K562 (cell line): Measurements from ENCODE around the gene ZNF500. TPM values are rescaled to one million over a fixed set of nuclear protein-coding genes. Genes with fewer than 3 reads are reported as not detected.

Experiments used
- ATAC-seq: fragments of 200-7000 bp; cut with Tn5 transposase; 3 replicates; pipeline ENCODE4 v1.9.1; 2020; ENCODE audit warnings: moderate library complexity
- BruUV-seq: library from RNA; stranded (reverse); fragments of 400-500 nt; replicated peaks from 2 replicates; lab custom pipeline; 2021; lab: Mats Ljungman, UMichigan
- CTCF ChIA-PET: fragments of 300-600 bp; formaldehyde crosslinking; extraction: SDS; loops from one replicate; lab custom pipeline; 2021; ENCODE audit warnings: low intra/inter-chr PET ratio; lab: Yijun Ruan, JAX
- POLR2A ChIA-PET: fragments of 300-600, 350-650 bp; sonication (Branson Sonifier 250); formaldehyde crosslinking; extraction: SDS; loops from one replicate; lab custom pipeline; 2021; ENCODE audit warnings: antibody characterized with exemption, inconsistent platforms; lab: Yijun Ruan, JAX
- DNase-seq, 4 experiments: peaks; one replicate each; pipeline versions ENCODE4 v3.0.0 to v3.0.0-alpha.2; 2011 to 2018; ENCODE audit warnings: low spot score in 3 of 4, mixed read lengths in 3 of 4; ENCODE audit errors: extremely low read depth in 1 of 4
- FAIRE-seq: peaks from 2 replicates; lab custom pipeline; 2011; peaks lifted over from hg19 to GRCh38; lab: Jason Lieb, UNC
- H2AFZ ChIP-seq: 2 replicates; pipeline ENCODE4 v1.6.0; 2011; ENCODE audit warnings: low read depth, low read length, control low read depth, inconsistent platforms
- H3K27ac ChIP-seq: fragments of 200-600 bp; 3 replicates; pipeline ENCODE4 v1.8.0; 2011; ENCODE audit warnings: low read depth, mild to moderate bottlenecking, control low read depth, inconsistent platforms, low read length, moderate library complexity, mixed read lengths; ENCODE audit errors: extremely low read depth
- H3K27me3 ChIP-seq, 2 experiments: fragments of 300-600 bp in 1 of 2; 2 replicates in 1 of 2; 3 replicates in 1 of 2; pipeline versions ENCODE4 v1.6.0 to v1.8.0; 2011; ENCODE audit warnings: inconsistent platforms in 2 of 2, low read length in 2 of 2, mild to moderate bottlenecking in 1 of 2, mixed read lengths in 1 of 2, moderate library complexity in 1 of 2; ENCODE audit not compliant: control insufficient read depth in 2 of 2, insufficient read depth in 2 of 2
- H3K36me3 ChIP-seq: fragments of 300-600 bp; 3 replicates; pipeline ENCODE4 v1.8.0; 2011; ENCODE audit warnings: mild to moderate bottlenecking, low read length, inconsistent platforms; ENCODE audit not compliant: control insufficient read depth, insufficient read depth
- H3K4me1 ChIP-seq, 2 experiments: fragments of 200-600 bp in 1 of 2; replicated peaks in 1 of 2; 2 replicates in 1 of 2; 3 replicates in 1 of 2; pipeline versions ENCODE4 v1.5.1 to v1.8.0; 2011; ENCODE audit warnings: inconsistent platforms in 2 of 2, low read length in 2 of 2, mild to moderate bottlenecking in 1 of 2, mixed read lengths in 1 of 2, moderate library complexity in 1 of 2; ENCODE audit not compliant: control insufficient read depth in 2 of 2, insufficient read depth in 2 of 2
- H3K4me2 ChIP-seq: 2 replicates; pipeline ENCODE4 v1.6.1; 2011; ENCODE audit warnings: low read length, control low read depth, inconsistent platforms, mixed read lengths; ENCODE audit not compliant: insufficient read depth
- H3K4me3 ChIP-seq: fragments of 200-600 bp; sonication (generic), shearing (Covaris generic); 2 replicates; pipeline ENCODE4 v1.5.1; 2016; ENCODE audit warnings: control low read depth, inconsistent platforms
- H3K79me2 ChIP-seq: fragments of 200-600 bp; 3 replicates; pipeline ENCODE4 v1.8.0; 2011; ENCODE audit warnings: low read length, inconsistent platforms; ENCODE audit not compliant: control insufficient read depth, insufficient read depth
- H3K9ac ChIP-seq, 2 experiments: 2 replicates each; pipeline versions ENCODE4 v1.6.0 to v1.6.1; 2011; ENCODE audit warnings: low read depth in 2 of 2, low read length in 2 of 2, control low read depth in 1 of 2, inconsistent platforms in 1 of 2, mild to moderate bottlenecking in 1 of 2, mixed read lengths in 1 of 2; ENCODE audit not compliant: insufficient read depth in 1 of 2
- H3K9me1 ChIP-seq: one replicate; pipeline ENCODE4 v1.6.0; 2011; ENCODE audit warnings: inconsistent platforms, mild to moderate bottlenecking, low read length, moderate library complexity; ENCODE audit not compliant: control insufficient read depth, insufficient read depth
- H3K9me3 ChIP-seq: replicated peaks from 2 replicates; pipeline ENCODE4 v1.5.1; 2011; ENCODE audit warnings: low read depth, low read length, inconsistent platforms; ENCODE audit not compliant: control insufficient read depth, insufficient read depth
- H4K20me1 ChIP-seq: replicated peaks from 2 replicates; pipeline ENCODE4 v1.6.1; 2011; ENCODE audit warnings: low read length, inconsistent platforms, mixed read lengths; ENCODE audit not compliant: control insufficient read depth, insufficient read depth
- CBFB ChIP-seq: sonication (generic); formaldehyde crosslinking; IDR thresholded peaks from 2 replicates; pipeline ENCODE4 v1.4.0; 2020; ENCODE audit warnings: mild to moderate bottlenecking, missing genetic modification reagents
- CXXC5 ChIP-seq: fragments of 250-450 bp; sonication (Bioruptor Pico); IDR thresholded peaks from 2 replicates; pipeline ENCODE4 v1.8.0; 2022; ENCODE audit warnings: inconsistent platforms, mild to moderate bottlenecking, moderate library complexity
- FOXA1 ChIP-seq: fragments of 450-650 bp; IDR thresholded peaks from 2 replicates; pipeline ENCODE4 v1.6.1; 2016; ENCODE audit warnings: mild to moderate bottlenecking, borderline replicate concordance
- HMG20A ChIP-seq: fragments of 450-650 bp; formaldehyde crosslinking; conservative IDR thresholded peaks from 2 replicates; pipeline ENCODE4 v1.4.0; 2020; ENCODE audit warnings: mild to moderate bottlenecking, mixed read lengths
- HNRNPUL1 ChIP-seq: fragments of 200-400 bp; formaldehyde crosslinking; IDR thresholded peaks from 2 replicates; pipeline ENCODE4 v1.6.1; 2017; ENCODE audit warnings: low read length
- KDM1A ChIP-seq, 2 experiments: fragments of 450-650 bp; IDR thresholded peaks; 2 replicates each; pipeline ENCODE4 v1.6.1; 2016; ENCODE audit warnings: mild to moderate bottlenecking in 2 of 2
- MAFK ChIP-seq: IDR thresholded peaks from 2 replicates; pipeline ENCODE4 v1.6.1; 2011; ENCODE audit warnings: low read length, improper control_type of control experiment
- MCM2 ChIP-seq: fragments of 450-650 bp; IDR thresholded peaks from 2 replicates; pipeline ENCODE4 v1.6.1; 2017; ENCODE audit warnings: low read depth, mild to moderate bottlenecking
- OTX1 ChIP-seq: fragments of 450-650 bp; formaldehyde crosslinking; IDR thresholded peaks from 2 replicates; pipeline ENCODE4 v1.4.0; 2022; ENCODE audit warnings: mild to moderate bottlenecking
- PHF8 ChIP-seq: fragments of 200-600 bp; sonication (generic); IDR thresholded peaks from 2 replicates; pipeline ENCODE4 v1.6.1; 2012; ENCODE audit warnings: mixed run types, mild to moderate bottlenecking, inconsistent platforms, low read length, moderate library complexity, borderline replicate concordance
- PKNOX1 ChIP-seq: fragments of 450-650 bp; IDR thresholded peaks from 2 replicates; pipeline ENCODE4 v1.6.1; 2016
- RBM17 ChIP-seq: fragments of 200-400 bp; formaldehyde crosslinking; IDR thresholded peaks from 2 replicates; pipeline ENCODE4 v1.6.1; 2017; ENCODE audit warnings: low read depth, mild to moderate bottlenecking, low read length, borderline replicate concordance
- THAP7 ChIP-seq: fragments of 250-450 bp; sonication (Bioruptor Pico); IDR thresholded peaks from 2 replicates; pipeline ENCODE4 v1.5.0; 2021
- U2AF2 ChIP-seq: fragments of 200-400 bp; formaldehyde crosslinking; optimal IDR thresholded peaks from 2 replicates; pipeline ENCODE3; 2017; ENCODE audit warnings: low read depth, mild to moderate bottlenecking, low read length
- ZBTB33 ChIP-seq: sonication (generic); formaldehyde crosslinking; IDR thresholded peaks from 2 replicates; pipeline ENCODE4 v1.8.1; 2023; ENCODE audit warnings: mild to moderate bottlenecking, missing genetic modification reagents
- ZKSCAN8 ChIP-seq: fragments of 200-800 bp; sonication (Bioruptor generic); IDR thresholded peaks from 2 replicates; pipeline ENCODE4 v1.6.1; 2016; ENCODE audit warnings: missing genetic modification characterization, missing compliant biosample characterization
- WGBS: fragments of 100-300 bp; shearing (Covaris generic); methylation state at CpG from one replicate; pipeline ENCODE4 v1.1.6; 2016; ENCODE audit warnings: low coverage, mixed read lengths; ENCODE audit not compliant: insufficient coverage; ENCODE audit errors: missing lambda C conversion rate; 5-methylcytosine and 5-hydroxymethylcytosine counted together
- in situ Hi-C: fragments of 300-500 bp; cut with MboI; formaldehyde crosslinking; loops from 4 replicates; pipeline ENCODE4 v1.15.0; 2018; ENCODE audit warnings: inconsistent platforms, mixed read lengths
- intact Hi-C: fragments of 100-400 bp; cut with micrococcal nuclease; formaldehyde crosslinking; loops from 2 replicates; pipeline ENCODE4 v1.14.2; 2022
- polyA plus RNA-seq, 8 experiments: library from polyadenylated mRNA; depleted of rRNA in 4 of 8; stranded (reverse) in 5 of 8; unstranded in 3 of 8; fragments of >200 nt; fragmentation: Nextera tagmentation in 2 of 8; fragmentation: Illumina TruSeq in 1 of 8; extraction: Ambion mirVana in 2 of 8; extraction: Trizol in 1 of 8; gene quantifications; 2 replicates each; pipeline versions ENCODE4 v1.2.1 to v1.2.3, GENCODE V29; 2011 to 2014; ENCODE audit warnings: inconsistent platforms in 1 of 8, missing spikeins in 1 of 8
- total RNA-seq, 7 experiments: library from RNA; depleted of rRNA in 6 of 7; stranded (reverse); fragments of >200 nt in 6 of 7; fragmentation: Illumina TruSeq in 2 of 7; extraction: Trizol in 2 of 7; gene quantifications; 2 replicates each; pipeline versions ENCODE4 v1.2.1 to v1.2.3, GENCODE V29; 2011 to 2021; ENCODE audit warnings: low replicate concordance in 1 of 7
- TF ChIP-seq, protein P1 (sequence below): fragments of 450-650 bp; IDR thresholded peaks from 2 replicates; pipeline ENCODE4 v1.6.1; 2016; ENCODE audit warnings: antibody characterized with exemption

ZNF500 gene
- total and polyA plus RNA-seq, 9 of the 15 experiments (the other 6 are each of a cell fraction or from before 2014, with no cell fraction given) = 0.80 to 20.8 (median 5.3) TPM

DNA sequence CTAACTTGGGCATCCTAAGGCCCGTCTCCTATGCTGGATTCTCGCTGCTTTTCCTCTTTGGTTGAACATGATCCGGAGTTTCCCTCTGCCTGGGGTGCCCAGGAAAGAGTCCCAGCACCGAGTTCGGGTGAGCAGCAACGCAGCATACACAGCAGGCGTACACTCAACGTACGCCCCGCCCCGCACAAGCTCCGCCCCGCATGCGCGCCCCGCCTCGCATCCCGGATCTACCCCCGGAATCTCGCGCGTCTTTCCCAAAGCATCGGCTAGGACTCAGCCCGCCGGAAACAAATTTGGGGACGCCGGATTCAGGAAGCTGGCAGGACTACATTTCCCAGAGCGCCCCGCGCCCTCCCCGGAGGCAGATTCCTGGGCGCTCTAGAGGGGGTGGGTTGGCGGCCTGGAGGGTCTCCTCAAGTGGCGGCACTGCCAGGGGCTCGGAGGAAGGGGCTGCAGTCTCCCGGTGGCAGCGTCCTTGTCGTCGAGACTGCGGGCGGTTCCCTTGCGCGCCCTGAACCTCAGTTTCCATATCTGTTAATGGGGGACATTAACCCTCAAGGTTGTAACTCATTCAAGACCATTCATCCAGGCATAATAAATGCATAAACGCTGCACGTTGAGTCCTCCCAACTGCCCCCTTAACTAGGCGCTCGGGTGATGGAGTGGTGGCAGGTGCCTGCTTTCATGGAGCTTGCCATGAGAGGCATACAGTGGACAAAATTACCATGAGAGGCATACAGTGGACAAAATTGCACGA is 1.8 kb upstream of the ZNF500 start:
- peak overlapping the region; percentile 40 for H3K4me3 ChIP-seq
- peaks cover 16% of the 10 kb centered on the region; the same call in 2 of the 3 replicates for H3K36me3 ChIP-seq
- no peaks in the 10 kb centered on the region for H3K27me3 ChIP-seq
- CTCF ChIA-PET = no interaction called here
- H3K27ac ChIP-seq = peak overlapping the region; percentile 64
- in situ Hi-C loops = no loop called here
- H3K9me3 ChIP-seq = no peaks in the 10 kb centered on the region
- intact Hi-C loops = loop anchor here (2.0 kb wide), 1 partner anchor 36 kb away; no protein-coding TSS in a partner anchor
- WGBS = 2% methylated on average over 39 of the region's 48 CpGs
- H3K4me1 ChIP-seq = peaks cover 21 to 39% of the 10 kb centered on the region in 2 experiments
- H3K79me2 ChIP-seq = peaks cover 21% of the 10 kb centered on the region
- peak overlapping the region; percentile 82 for H3K4me2 ChIP-seq
- H2AFZ ChIP-seq = peak overlapping the region; percentile 91
- POLR2A ChIA-PET = interaction anchor here (0.6 to 2.3 kb wide), 8 partner anchors 9 to 298 kb away, joined by 3 to 9 read pairs (median 4); partner anchors contain the start of genes ANKS3 and DNAAF8
- H3K9me1 ChIP-seq = no peaks in the 10 kb centered on the region
- peak; percentile 93 for ATAC-seq
- DNase-seq = peak; percentile 93 to 98 (median 94)
- peak; percentile 98 for FAIRE-seq
- H3K9ac ChIP-seq = peak overlapping the region; percentile 62 to 90
- BruUV-seq = no TSS peak
- no peaks in the 10 kb centered on the region for H4K20me1 ChIP-seq
- TF ChIP-seq THAP7 (CRISPR knock-in tag) (no peak), OTX1 (no peak), CXXC5 (CRISPR knock-in tag) (peak; percentile 76), CBFB (CRISPR knock-in tag) (no peak), HMG20A (CRISPR knock-in tag) (no peak), HNRNPUL1 (no peak), PKNOX1 (no peak), FOXA1 (no peak), KDM1A (IDR thresholded peaks at IDR 0.05) (peak; percentile 89 to 95), PHF8 (peak; percentile 73; the same call in 1 of the 2 replicates), RBM17 (no peak), ZKSCAN8 (peak; percentile 95), MCM2 (no peak), MAFK (no peak), U2AF2 (no peak), ZBTB33 (CRISPR knock-in tag) (no peak; the same call in 1 of the 2 replicates)
- TF ChIP-seq, protein P1, sequence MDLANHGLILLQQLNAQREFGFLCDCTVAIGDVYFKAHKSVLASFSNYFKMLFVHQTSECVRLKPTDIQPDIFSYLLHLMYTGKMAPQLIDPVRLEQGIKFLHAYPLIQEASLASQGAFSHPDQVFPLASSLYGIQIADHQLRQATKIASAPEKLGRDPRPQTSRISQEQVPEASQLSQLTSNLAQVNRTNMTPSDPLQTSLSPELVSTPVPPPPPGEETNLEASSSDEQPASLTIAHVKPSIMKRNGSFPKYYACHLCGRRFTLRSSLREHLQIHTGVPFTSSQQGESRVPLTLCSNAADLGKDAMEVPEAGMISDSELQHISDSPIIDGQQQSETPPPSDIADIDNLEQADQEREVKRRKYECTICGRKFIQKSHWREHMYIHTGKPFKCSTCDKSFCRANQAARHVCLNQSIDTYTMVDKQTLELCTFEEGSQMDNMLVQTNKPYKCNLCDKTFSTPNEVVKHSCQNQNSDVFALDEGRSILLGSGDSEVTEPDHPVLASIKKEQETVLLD = peak; percentile 78; the same call in 1 of the 2 replicates
